SK-N-SH treated with all-trans-retinoic acid at 6 μM for 48 hours (cell line): ENCODE data around the gene DEDD2.

Source experiments
- ATAC-seq: fragments of 200-7000 bp; cut with Tn5 transposase; 3 replicates; pipeline ENCODE4 v1.9.1; 2020; ENCODE audit warnings: mild to moderate bottlenecking, moderate library complexity
- ARNTL ChIP-seq: fragments of 450-650 bp; formaldehyde crosslinking; IDR thresholded peaks from 2 replicates; pipeline ENCODE4 v1.5.0; 2020; ENCODE audit warnings: low read depth, mild to moderate bottlenecking, moderate library complexity, borderline replicate concordance
- BACH2 ChIP-seq: fragments of 250-450 bp; sonication (Bioruptor Pico); IDR thresholded peaks from 2 replicates; pipeline ENCODE4 v1.9.0; 2021; ENCODE audit warnings: mild to moderate bottlenecking, borderline replicate concordance
- CSDC2 ChIP-seq: fragments of 250-450 bp; sonication (Bioruptor Pico); IDR thresholded peaks from 2 replicates; pipeline ENCODE4 v1.5.0; 2020; ENCODE audit warnings: mild to moderate bottlenecking, moderate library complexity
- ESRRG ChIP-seq: fragments of 250-450 bp; sonication (Bioruptor Pico); IDR thresholded peaks from 2 replicates; pipeline ENCODE4 v1.6.1; 2021; ENCODE audit warnings: mild to moderate bottlenecking
- GLIS3 ChIP-seq: fragments of 250-450 bp; sonication (Bioruptor Pico); IDR thresholded peaks from 2 replicates; pipeline ENCODE4 v1.5.0; 2020; ENCODE audit warnings: mild to moderate bottlenecking, moderate library complexity
- OSR1 ChIP-seq: fragments of 250-450 bp; sonication (Bioruptor Pico); IDR thresholded peaks from 2 replicates; pipeline ENCODE4 v1.8.0; 2022; ENCODE audit warnings: moderate library complexity, mild to moderate bottlenecking, inconsistent platforms
- PATZ1 ChIP-seq: fragments of 250-450 bp; sonication (Bioruptor Pico); IDR thresholded peaks from 2 replicates; pipeline ENCODE4 v1.8.0; 2020; ENCODE audit warnings: mild to moderate bottlenecking, moderate library complexity, borderline replicate concordance
- PPARA ChIP-seq: fragments of 250-450 bp; sonication (Bioruptor Pico); IDR thresholded peaks from 2 replicates; pipeline ENCODE4 v1.5.0; 2020; ENCODE audit warnings: mild to moderate bottlenecking, borderline replicate concordance
- RARB ChIP-seq: fragments of 250-450 bp; sonication (Bioruptor Pico); IDR thresholded peaks from 2 replicates; pipeline ENCODE4 v1.8.0; 2021; ENCODE audit warnings: mild to moderate bottlenecking, moderate library complexity
- SNAI2 ChIP-seq: fragments of 250-450 bp; sonication (Bioruptor Pico); IDR thresholded peaks from 2 replicates; pipeline ENCODE4 v1.5.0; 2020; ENCODE audit warnings: mild to moderate bottlenecking, moderate library complexity
- TCF4 ChIP-seq: fragments of 250-450 bp; sonication (Bioruptor Pico); IDR thresholded peaks from 2 replicates; pipeline ENCODE4 v1.8.0; 2021; ENCODE audit warnings: mild to moderate bottlenecking, moderate library complexity, borderline replicate concordance
- TOX ChIP-seq: fragments of 250-450 bp; sonication (Bioruptor Pico); IDR thresholded peaks from 2 replicates; pipeline ENCODE4 v1.8.0; 2021; ENCODE audit warnings: mild to moderate bottlenecking, moderate library complexity, borderline replicate concordance
- TSHZ2 ChIP-seq: fragments of 250-450 bp; sonication (Bioruptor Pico); IDR thresholded peaks from 2 replicates; pipeline ENCODE4 v1.5.0; 2020; ENCODE audit warnings: mild to moderate bottlenecking, moderate library complexity
- ZC3H10 ChIP-seq: fragments of 250-450 bp; sonication (Bioruptor Pico); IDR thresholded peaks from 2 replicates; pipeline ENCODE4 v1.5.1; 2021; ENCODE audit warnings: mild to moderate bottlenecking, moderate library complexity
- ZFP3 ChIP-seq: fragments of 250-450 bp; sonication (Bioruptor Pico); IDR thresholded peaks from 2 replicates; pipeline ENCODE4 v1.5.0; 2020; ENCODE audit warnings: mild to moderate bottlenecking, moderate library complexity
- ZNF565 ChIP-seq: fragments of 450-650 bp; formaldehyde crosslinking; conservative IDR thresholded peaks from 2 replicates; pipeline ENCODE4 v1.5.0; 2020; ENCODE audit warnings: low read depth, mild to moderate bottlenecking, moderate library complexity
- ZNF70 ChIP-seq: fragments of 450-650 bp; formaldehyde crosslinking; IDR thresholded peaks from 2 replicates; pipeline ENCODE4 v1.5.0; 2020; ENCODE audit warnings: mild to moderate bottlenecking, moderate library complexity
- ZNF8 ChIP-seq: fragments of 450-650 bp; formaldehyde crosslinking; IDR thresholded peaks from 2 replicates; pipeline ENCODE4 v1.5.0; 2020; ENCODE audit warnings: mild to moderate bottlenecking, moderate library complexity
- TF ChIP-seq, protein P1 (sequence below): fragments of 250-450 bp; sonication (Bioruptor Pico); IDR thresholded peaks from 2 replicates; pipeline ENCODE4 v1.5.1; 2021; ENCODE audit warnings: mild to moderate bottlenecking, moderate library complexity
- TF ChIP-seq, protein P2 (sequence below): fragments of 250-450 bp; sonication (Bioruptor Pico); IDR thresholded peaks from 2 replicates; pipeline ENCODE4 v1.8.0; 2021; ENCODE audit warnings: low read depth, mild to moderate bottlenecking, moderate library complexity, borderline replicate concordance

The DEDD2 gene

GRCh38 chr19:42191330-42191729, 26.1 kb downstream of the DEDD2 start:
- TF ChIP-seq ZNF8 (CRISPR knock-in tag) = no peak
- TF ChIP-seq, protein P1, sequence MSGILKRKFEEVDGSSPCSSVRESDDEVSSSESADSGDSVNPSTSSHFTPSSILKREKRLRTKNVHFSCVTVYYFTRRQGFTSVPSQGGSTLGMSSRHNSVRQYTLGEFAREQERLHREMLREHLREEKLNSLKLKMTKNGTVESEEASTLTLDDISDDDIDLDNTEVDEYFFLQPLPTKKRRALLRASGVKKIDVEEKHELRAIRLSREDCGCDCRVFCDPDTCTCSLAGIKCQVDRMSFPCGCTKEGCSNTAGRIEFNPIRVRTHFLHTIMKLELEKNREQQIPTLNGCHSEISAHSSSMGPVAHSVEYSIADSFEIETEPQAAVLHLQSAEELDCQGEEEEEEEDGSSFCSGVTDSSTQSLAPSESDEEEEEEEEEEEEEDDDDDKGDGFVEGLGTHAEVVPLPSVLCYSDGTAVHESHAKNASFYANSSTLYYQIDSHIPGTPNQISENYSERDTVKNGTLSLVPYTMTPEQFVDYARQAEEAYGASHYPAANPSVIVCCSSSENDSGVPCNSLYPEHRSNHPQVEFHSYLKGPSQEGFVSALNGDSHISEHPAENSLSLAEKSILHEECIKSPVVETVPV (CRISPR knock-in tag) = no peak
- TF ChIP-seq ARNTL = no peak
- TF ChIP-seq ZNF70 = no peak
- no peak for TF ChIP-seq GLIS3 (CRISPR knock-in tag)
- no peak for ATAC-seq

- TF ChIP-seq, protein P1 (CRISPR knock-in tag) = no peak
- no peak for TF ChIP-seq ZFP3 (CRISPR knock-in tag)
- no peak for TF ChIP-seq CSDC2 (CRISPR knock-in tag)
- no peak for TF ChIP-seq RARB (CRISPR knock-in tag)
- no peak for TF ChIP-seq PPARA
- no peak for TF ChIP-seq BACH2 (CRISPR knock-in tag)
- TF ChIP-seq ZNF565 = no peak
- TF ChIP-seq, protein P2, sequence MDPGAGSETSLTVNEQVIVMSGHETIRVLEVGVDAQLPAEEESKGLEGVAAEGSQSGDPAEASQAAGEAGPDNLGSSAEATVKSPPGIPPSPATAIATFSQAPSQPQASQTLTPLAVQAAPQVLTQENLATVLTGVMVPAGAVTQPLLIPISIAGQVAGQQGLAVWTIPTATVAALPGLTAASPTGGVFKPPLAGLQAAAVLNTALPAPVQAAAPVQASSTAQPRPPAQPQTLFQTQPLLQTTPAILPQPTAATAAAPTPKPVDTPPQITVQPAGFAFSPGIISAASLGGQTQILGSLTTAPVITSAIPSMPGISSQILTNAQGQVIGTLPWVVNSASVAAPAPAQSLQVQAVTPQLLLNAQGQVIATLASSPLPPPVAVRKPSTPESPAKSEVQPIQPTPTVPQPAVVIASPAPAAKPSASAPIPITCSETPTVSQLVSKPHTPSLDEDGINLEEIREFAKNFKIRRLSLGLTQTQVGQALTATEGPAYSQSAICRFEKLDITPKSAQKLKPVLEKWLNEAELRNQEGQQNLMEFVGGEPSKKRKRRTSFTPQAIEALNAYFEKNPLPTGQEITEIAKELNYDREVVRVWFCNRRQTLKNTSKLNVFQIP = no peak
- no peak for TF ChIP-seq ZNF70
- TF ChIP-seq ARNTL = no peak
- no peak for TF ChIP-seq TSHZ2 (CRISPR knock-in tag)
- TF ChIP-seq PATZ1 (CRISPR knock-in tag) = no peak
- TF ChIP-seq GLIS3 (CRISPR knock-in tag) = no peak
- no peak for TF ChIP-seq TOX (CRISPR knock-in tag)
- no peak for TF ChIP-seq SNAI2 (CRISPR knock-in tag)
- no peak for TF ChIP-seq ZNF8 (CRISPR knock-in tag)
- TF ChIP-seq, all 23 proteins: peak for 0
- no peak for ATAC-seq
These were observed 28.3 kb downstream of the DEDD2 start for GRCh38 chr19:42189133-42189532.

DNA sequence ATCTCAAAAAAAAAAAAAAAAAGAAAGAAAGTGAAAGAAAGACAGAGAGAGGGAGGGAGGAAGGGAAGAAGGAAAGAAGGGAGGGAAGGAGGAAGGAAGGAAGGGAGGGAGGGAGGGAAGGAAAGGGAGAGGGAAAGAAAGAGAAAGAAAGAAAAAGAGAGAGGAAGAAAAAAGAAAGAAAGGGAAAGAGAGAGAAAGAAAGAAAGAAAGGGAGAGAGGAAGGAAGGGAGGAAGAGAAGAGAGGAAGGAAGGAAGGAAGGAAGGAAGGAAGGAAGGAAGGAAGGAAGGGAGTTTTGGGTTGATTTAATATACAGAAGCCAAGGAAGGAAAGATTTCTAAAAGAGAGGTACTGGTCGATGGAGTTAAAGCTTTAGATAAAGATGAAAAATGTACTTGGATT, 28.8 kb downstream of the DEDD2 start:
- ATAC-seq = no peak
- TF ChIP-seq RARB (CRISPR knock-in tag) (no peak), CSDC2 (CRISPR knock-in tag) (no peak), SNAI2 (CRISPR knock-in tag) (no peak), PATZ1 (CRISPR knock-in tag) (no peak), ESRRG (CRISPR knock-in tag) (no peak), OSR1 (no peak), ZC3H10 (CRISPR knock-in tag) (no peak), PPARA (no peak), ZNF8 (CRISPR knock-in tag) (no peak), TCF4 (CRISPR knock-in tag) (no peak), GLIS3 (CRISPR knock-in tag) (no peak)
- TF ChIP-seq, protein P2 = no peak
- TF ChIP-seq, protein P1 (CRISPR knock-in tag) = no peak
